Fibroblast of the conjunctiva (primary cell): Measurements from ENCODE around the gene OR11H6.
"Not testable (repeated sequence)": the region's sequence is repeated elsewhere in the genome, so short reads cannot be mapped to it uniquely, and the experiment has no call there.

Source experiments
- DNase-seq: peaks from one replicate; pipeline ENCODE4 v3.0.0-alpha.2; 2010; ENCODE audit warnings: low read depth

OR11H6 gene, protein sequence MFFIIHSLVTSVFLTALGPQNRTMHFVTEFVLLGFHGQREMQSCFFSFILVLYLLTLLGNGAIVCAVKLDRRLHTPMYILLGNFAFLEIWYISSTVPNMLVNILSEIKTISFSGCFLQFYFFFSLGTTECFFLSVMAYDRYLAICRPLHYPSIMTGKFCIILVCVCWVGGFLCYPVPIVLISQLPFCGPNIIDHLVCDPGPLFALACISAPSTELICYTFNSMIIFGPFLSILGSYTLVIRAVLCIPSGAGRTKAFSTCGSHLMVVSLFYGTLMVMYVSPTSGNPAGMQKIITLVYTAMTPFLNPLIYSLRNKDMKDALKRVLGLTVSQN

DNA sequence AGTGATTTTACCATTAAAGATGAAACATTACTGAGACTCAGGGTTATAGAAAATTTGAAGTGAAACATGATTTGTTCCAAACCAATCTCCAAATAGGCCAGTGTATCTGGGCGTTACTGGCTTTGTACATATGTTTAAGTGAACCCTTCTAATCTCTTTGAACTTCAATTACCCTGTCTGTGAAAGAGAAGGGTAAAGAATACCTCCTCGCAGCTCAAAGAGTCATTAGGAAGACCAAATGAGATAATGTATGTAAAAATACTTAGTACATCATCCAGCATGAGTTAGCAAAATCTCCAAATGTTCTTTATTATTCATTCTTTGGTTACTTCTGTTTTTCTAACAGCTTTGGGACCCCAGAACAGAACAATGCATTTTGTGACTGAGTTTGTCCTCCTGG, at the start of gene OR11H6:
Gene OR11H6 (plus strand): TSS at position 301 of the 400 bp plus-strand sequence. CDS start 0 bp downstream, at position 301.
- DNase-seq: no peak

DNA sequence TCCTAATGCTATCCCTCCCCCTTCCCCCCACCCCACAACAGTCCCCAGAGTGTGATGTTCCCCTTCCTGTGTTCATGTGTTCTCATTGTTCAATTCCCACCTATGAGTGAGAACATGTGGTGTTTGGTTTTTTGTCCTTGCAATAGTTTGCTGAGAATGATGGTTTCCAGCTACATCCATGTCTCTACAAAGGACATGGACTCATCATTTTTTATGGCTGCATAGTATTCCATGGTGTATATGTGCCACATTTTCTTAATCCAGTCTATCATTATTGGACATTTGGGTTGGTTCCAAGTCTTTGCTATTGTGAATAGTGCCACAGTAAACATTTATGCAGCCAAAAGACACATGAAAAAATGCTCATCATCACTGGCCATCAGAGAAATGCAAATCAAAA, 49.3 kb upstream of the OR11H6 start:
- DNase-seq: not testable (repeated sequence)

DNA sequence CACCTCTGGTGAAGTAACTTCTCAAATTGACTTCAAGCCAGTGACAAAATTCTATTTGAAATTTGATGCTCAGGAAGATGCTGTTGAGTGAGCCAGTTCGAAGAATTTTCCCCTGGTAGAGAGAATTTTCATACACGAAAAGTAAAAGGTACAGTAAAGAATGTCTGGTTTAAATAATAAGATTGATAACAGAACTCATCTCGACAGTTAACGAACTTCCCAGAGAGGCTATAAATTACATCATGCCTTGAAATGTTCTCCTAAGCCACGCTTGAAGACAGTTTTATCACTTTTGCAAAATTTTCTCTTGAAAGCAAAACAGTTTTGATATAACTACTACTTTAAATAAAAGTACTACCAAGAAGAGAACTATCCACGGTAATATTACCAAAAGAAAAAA, 47.2 kb upstream of the OR11H6 start:
- no peak for DNase-seq

DNA sequence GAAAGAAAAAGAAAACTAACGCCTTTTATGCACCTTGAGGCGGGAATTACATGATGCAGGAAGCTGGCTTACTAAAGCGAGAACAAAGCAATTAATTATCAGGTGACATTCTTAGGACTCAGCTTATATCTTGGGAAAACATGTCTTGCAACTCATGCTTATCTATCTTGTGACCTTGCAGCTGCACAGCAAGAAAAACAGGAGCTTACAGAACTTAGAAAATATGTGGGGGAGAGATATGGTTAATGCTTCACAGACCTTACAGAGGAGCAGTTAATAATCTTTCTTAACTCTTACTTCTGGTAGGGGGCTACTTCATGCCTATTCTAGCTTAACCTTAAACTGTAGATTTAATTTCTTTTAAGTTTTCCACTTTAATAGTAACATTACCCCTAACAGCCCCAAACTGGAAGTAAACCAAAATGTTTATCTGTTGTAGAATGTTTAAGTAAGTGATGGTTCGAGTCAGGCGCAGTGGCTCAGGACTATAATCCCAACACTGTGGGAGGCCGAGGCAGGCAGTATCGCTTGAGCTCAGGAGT, 46.0 kb upstream of the OR11H6 start:
- DNase-seq: no peak

DNA sequence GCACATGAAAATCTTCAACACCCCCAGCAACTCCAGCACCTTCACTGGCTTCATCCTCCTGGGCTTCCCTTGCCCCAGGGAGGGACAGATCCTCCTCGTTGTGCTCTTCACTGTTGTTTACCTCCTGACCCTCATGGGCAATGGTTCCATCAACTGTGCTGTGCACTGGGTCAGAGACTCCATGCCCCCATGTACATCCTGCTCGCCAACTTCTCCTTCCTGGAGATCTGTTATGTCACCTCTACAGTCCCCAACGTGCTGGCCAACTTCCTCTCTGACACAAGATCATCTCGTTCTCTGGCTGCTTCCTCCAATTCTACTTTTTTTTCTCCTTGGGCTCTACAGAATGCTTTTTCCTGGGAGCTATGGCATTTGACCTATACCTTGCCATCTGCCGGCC, 44.3 kb upstream of the OR11H6 start:
- DNase-seq: no peak

DNA sequence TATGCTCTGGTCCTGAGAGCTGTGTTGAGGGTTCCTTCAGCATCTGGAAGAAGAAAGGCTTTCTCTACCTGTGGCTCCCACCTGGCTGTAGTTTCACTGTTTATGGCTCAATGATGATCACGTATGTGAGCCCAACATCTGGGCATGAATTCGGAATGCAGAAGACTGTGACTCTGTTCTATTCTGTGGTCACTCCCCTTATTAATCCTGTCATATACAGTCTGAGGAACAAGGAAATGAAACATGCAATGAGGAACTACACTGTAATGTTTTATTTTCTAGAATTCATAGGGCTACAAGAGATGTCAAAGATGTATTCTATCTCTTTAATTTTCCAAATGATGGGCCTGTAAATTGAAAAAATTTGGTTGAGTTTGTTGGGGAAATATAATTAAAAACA, 43.6 kb upstream of the OR11H6 start:
- DNase-seq: no peak

DNA sequence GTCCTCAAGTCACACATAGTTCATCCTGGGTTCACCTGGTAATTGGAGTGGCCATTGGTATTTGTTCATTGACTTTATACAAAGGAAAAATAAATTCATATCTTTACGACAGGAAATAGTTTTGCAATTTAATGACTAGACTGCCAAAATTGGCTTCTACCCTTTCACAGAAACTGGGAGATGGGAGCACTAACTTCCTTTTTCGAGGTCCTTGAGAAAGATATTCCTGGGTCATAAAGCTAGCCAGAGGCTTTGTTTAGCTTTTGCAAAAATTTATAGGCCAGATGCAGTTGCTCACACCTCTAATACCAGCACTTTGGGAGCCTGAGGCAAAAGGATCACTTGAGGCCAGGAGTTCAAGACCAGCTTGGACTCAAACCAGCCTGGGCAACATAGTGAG, 43.0 kb upstream of the OR11H6 start:
- DNase-seq: no peak

DNA sequence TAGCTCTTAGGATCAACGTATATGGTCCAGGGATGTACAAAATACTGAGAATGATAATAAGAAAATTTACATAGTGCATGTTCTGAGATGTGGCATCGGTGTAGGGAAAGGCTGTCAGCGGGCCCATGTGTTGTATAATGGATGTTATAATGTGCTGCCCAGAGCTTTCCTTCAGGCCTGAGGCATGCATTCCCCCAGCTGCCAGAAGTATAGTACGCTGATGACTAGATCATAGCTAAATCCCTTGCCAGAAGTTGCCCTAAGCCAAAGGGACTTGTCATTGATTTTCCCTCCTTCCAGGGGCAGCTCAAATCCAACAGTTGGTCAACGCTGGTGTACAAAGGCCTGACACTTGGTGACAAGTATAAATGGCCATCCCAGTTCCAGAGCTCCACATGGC, 39.3 kb upstream of the OR11H6 start:
- no peak for DNase-seq

DNA sequence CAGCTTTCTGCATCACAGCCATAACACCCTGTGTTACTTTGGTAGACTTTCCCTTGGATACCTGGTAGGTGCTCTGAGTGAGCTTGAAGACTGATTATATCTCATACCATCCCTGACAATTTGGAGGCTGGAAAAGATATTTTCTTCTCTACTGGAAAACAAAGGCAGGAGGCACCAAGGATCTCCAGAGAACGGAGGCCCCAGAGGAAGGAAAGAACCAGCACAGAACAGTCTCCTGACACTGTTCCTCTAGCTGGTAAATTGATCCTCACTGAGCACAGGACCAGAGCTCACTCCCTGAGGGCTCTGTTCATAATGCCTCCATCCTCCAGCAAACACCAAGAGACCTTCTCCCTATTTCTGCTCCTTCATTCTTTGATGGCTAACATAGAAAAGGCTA, 32.9 kb upstream of the OR11H6 start, which contains the start of gene OR11G2:
Gene OR11G2 (plus strand): TSS at position 301 of the 400 bp plus-strand sequence. CDS start 6,542 bp downstream, outside the sequence.
- DNase-seq: no peak

DNA sequence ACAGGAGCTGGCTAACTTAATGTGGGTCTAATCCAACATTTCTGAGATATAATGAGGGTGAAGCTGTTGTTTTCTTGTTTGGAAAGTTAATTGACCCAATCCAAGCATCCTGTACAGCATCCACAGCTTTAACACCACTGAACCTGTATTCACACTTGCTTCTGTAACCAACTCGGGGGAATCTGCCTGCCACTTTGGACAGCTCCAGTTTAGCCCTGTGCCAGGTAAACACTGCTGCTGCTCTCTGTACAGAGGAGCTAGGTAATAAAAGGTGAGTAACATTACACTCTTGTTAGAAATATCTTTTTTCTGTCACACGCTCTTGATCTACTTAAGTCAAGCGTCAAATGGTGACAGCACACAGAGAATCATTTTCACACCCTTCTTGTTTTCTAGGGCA, 32.1 kb upstream of the OR11H6 start:
- no peak for DNase-seq

DNA sequence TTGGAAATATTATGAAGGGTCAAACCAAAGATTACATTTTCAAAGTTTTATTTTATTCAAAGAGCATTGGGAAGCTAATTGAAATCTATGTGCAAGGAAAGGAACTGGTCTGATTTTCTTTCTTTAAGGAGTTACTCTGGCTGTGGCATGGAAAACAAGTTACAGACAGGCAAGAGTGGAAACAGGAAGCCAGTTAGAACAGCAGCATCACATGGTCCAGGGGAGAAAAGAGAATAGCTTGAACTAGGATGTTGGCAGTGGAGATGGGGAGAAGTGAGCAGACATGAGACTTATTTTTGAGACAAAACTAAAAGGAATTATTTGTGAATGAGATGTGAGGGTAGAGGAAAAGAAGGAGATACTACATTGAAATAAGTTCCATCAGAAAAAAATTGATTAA, 29.4 kb upstream of the OR11H6 start:
- DNase-seq: no peak

DNA sequence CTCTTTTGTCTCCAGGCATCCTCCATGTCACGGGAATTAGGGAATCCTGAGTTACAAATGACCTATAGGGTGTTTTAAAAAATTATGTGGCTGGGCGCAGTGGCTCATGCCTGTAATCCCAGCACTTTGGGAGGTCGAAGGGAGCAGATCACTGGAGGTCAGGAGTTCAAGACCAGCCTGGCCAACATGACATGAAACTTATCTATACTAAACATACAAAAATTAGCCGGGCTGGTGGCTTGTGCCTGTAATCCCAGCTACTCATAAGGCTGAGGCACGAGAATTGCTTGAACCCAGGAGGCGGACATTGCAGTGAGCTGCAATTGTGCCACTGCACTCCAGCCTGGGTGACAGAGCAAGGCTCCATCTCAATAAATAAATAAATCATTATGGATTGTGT, 28.3 kb upstream of the OR11H6 start:
- DNase-seq: not testable (repeated sequence)

DNA sequence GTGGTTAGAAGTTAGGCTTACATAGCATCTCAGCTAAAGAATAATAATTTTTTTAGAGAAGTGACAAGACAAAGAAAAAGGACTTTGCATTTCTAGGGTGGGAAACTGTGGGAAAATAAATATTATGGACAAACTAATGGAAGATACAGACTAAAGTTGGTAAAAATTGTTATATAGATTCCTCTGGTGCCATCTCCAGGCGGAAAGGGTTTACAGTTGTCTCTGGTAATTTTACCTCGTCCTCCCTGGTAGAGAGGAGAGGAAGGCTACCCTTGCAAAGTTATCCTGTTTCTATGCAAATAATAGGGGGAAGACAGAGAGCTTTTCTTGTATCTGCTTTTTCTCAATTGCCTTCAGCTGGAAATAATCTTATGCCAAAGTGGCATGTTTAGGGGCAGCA, 27.6 kb upstream of the OR11H6 start:
- DNase-seq: no peak

DNA sequence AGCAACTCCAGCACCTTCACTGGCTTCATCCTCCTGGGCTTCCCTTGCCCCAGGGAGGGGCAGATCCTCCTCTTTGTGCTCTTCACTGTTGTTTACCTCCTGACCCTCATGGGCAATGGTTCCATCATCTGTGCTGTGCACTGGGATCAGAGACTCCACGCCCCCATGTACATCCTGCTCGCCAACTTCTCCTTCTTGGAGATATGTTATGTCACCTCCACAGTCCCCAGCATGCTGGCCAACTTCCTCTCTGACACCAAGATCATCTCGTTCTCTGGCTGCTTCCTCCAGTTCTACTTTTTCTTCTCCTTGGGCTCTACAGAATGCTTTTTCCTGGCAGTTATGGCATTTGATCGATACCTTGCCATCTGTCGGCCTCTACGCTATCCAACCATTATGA, 26.1 kb upstream of the OR11H6 start:
- DNase-seq: no peak

DNA sequence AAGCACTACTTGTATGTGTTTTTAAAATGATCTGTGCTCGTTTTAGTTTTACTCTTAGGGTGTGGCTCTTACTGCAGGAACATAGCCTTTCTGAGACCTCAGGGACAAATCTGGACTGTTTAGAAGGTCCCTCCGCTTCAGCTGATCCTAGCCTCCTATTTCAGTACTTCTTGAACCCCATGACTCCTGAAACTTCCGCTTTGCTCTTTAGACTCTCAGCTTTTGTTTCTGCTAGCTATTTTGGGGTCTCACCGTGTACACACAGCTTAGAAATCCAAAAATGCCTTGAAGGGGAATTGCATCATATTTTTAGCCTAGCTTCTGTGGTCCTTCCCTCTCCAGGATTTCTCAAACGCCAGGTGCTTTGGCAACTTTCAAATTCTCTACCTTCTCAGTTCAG, 24.5 kb upstream of the OR11H6 start:
- no peak for DNase-seq

DNA sequence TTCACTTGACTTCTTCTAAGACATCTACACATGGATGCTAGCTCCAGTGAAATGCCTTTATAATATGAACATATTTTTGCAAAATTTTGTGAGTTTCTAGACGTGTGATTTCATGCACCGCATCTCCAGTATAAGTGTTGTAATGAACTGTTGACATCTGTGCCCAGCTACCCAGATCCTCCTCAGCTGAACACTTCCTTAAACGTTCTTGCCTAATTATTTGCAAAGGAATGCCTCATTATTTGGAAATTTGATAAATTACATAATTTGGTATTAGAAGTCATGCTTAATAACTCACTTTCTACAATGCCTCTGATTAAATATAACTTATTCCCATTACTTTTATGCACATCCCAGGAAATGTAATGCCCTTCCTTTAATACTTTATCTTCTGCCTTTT, 18.8 kb upstream of the OR11H6 start:
- no peak for DNase-seq

DNA sequence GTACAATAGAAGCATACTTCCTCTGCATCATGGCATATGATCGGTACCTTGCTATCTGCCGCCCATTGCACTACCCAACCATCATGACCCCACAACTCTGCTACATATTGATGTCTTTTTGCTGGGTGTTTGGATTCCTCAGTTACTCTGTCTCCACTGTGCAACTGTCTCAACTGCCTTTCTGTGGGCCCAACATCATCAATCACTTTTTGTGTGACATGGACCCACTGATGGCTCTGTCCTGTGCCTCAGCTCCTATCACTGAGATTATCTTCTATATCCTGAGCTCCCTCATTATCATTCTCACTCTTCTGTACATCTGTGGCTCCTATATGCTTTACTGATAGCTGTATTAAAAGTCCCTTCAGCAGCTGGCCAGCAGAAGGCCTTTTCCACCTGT, 13.9 kb upstream of the OR11H6 start:
- DNase-seq: no peak

DNA sequence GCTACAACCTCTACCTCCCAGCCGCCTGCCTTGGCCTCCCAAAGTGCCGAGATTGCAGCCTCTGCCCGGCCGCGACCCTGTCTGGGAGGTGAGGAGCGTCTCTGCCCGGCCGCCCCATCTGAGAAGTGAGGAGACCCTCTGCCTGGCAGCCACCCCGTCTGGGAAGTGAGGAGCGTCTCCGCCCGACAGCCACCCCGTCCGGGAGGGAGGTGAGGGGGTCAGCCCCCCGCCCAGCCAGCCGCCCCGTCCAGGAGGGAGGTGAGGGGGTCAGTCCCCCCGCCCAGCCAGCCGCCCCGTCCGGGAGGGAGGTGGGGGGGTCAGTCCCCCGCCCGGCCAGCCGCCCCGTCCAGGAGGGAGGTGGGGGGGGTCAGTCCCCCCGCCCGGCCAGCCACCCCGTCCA, 11.1 kb upstream of the OR11H6 start:
- not testable (repeated sequence) for DNase-seq

DNA sequence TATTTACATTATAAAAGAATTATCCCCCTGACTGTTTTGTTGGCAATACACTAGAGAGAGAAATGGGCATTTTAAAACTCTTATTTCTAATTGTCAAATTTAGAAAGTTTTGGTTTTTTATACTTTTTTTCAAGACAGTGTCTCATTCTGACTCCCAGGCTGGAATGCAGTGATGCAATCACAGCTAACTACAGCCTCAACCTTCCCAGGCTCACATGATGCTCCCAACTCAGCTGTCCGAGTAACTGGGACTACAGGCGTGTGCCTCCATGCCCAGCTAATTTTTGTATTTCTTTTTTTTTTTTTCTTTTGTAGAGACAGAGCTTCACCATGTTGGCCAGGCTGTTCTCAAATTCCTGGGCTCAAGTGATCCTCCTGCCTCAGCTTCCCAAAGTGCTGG, 8.3 kb upstream of the OR11H6 start:
- no peak for DNase-seq

DNA sequence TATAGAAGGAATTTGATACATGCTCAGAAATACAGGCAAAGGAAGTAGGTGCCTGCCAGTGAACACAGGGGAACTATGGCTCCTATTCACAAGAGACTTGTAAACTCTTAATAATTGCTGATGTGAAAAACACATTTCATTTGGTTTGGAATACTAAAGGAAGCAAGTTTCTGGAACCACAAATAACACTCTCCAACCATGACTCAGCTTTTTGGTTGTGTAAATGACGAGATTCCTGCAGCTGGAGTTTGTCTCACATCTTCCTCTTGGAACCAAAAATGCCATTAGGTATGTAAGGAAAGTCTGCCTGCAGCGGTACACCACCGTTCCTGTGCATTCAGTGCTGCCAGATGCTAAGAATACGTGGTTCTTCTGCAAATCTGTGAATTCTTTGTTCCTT, 4.5 kb upstream of the OR11H6 start:
- DNase-seq: no peak

DNA sequence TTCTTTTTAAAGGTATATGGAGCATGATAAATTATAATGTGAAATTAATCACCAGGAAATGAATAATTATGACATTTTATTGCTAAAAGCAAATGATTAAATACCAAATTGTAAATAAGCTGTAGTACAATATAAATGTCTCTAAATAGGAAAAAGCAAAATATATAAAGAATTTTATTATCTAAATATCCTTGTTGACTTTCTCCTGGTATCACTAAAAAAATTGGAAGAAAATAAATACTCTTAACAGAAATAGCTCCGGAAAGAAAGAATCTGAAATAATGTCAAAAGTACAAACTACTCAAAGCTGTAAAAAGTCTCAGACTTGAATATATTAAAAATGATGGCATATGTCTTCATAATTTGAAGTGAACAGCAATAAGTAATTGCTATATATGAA, 5.2 kb downstream of the OR11H6 start, which contains the start of gene OR11H7:
Gene OR11H7 (plus strand): TSS at position 301 of the 400 bp plus-strand sequence.
- DNase-seq: no peak

DNA sequence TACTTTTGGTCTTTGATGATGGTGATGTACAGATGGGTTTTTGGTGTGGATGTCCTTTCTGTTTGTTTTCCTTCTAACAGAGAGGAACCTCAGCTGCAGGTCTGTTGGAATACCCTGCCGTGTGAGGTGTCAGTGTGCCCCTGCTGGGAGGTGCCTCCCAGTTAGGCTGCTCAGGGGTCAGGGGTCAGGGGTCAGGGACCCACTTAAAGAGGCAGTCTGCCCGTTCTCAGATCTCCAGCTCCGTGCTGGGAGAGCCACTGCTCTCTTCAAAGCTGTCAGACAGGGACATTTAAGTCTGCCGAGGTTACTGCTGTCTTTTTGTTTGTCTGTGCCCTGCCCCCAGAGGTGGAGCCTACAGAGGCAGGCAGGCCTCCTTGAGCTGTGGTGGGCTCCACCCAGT, 11.9 kb downstream of the OR11H6 start:
- not testable (repeated sequence) for DNase-seq

DNA sequence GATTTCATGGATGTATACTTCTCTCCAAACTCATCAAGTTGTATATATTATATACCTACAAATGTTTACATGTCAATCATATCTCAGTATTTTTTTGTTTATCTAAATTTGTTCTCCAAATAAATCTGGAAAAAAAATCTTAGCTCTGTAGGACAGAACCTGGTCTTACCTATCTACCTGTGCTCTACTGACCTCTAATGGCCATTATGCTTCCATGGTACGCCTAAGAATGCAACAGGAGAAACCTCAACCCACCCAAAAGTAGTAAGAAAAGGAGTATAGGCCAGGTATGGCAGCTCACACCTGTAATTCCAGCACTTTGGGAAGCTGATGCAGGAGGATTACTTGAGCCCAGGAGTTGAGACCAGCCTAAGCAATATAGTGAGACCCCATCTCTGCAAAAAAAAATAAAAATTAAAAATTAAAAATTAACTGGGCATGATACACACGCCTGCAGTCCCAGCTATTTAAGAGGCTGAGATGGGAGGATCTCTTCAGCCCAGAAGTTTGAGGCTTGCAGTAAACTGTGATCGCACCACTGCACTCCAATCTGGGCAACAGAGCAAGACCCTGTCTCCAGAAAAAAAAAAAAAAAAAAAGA, 24.2 kb downstream of the OR11H6 start:
- DNase-seq: no peak
